Large intestine (tissue), 3 donors: ENCODE measurements around the gene FAM120C. TPM values are rescaled to one million over a fixed set of nuclear protein-coding genes. Genes with fewer than 3 reads are reported as not detected.

Experiments
- DNase-seq, 2 donors: peaks; one replicate each; pipeline versions ENCODE4 v3.0.0 to v3.0.0-alpha.2; 2013
- H3K27ac ChIP-seq: one replicate; pipeline ENCODE4 v1.5.1; 2013; ENCODE audit warnings: low read length
- H3K27me3 ChIP-seq: 2 replicates; pipeline ENCODE4 v1.6.1; 2013; ENCODE audit warnings: low read length; ENCODE audit not compliant: control insufficient read depth, insufficient read depth
- H3K36me3 ChIP-seq: 2 replicates; pipeline ENCODE4 v1.6.1; 2013; ENCODE audit warnings: low read length; ENCODE audit not compliant: control insufficient read depth, insufficient read depth
- H3K4me1 ChIP-seq: one replicate; pipeline ENCODE4 v1.6.1; 2013; ENCODE audit warnings: low read length; ENCODE audit not compliant: control insufficient read depth, insufficient read depth
- H3K4me3 ChIP-seq: one replicate; pipeline ENCODE4 v1.5.1; 2013; ENCODE audit warnings: low read length
- H3K9me3 ChIP-seq: one replicate; pipeline ENCODE4 v1.6.1; 2013; ENCODE audit warnings: mild to moderate bottlenecking, low read depth, low read length, moderate library complexity; ENCODE audit not compliant: control insufficient read depth
- WGBS: methylation state at CpG from one replicate; pipeline ENCODE4 v1.1.5; 2013; ENCODE audit warnings: low lambda C conversion rate; ENCODE audit not compliant: insufficient coverage; 5-methylcytosine and 5-hydroxymethylcytosine counted together
- polyA plus RNA-seq: library from polyadenylated mRNA; unstranded; fragments of 120-200 nt; gene quantifications from one replicate; pipeline ENCODE4 v1.2.1, GENCODE V29; 2013

FAM120C gene
- polyA plus RNA-seq, 1 donor = 6.3 TPM

DNA sequence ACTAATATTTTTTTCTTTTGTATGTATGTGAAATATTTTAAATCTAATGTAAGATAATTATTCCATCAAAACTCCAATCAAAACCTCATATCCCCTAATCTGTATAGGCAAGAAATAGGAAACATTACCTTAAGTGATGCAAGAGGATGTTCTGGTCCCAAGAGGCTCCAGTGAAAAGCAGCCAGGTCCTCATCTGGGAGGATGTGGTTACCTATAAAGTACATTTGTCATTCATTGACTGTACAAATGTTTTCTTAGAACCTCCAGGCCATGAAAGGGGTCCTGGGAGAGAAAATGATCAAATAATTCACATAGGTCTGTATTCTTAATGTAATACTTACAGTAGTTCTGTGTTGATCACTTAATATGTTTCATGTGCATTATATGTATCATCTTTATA lies 25.5 kb downstream of the FAM120C start:
- DNase-seq = no peak
- Histone ChIP-seq H3K9me3 (no peaks in the 10 kb centered on the region), H3K27ac (no peak overlapping the region), H3K27me3 (no peaks in the 10 kb centered on the region), H3K4me3 (no peak overlapping the region), H3K36me3 (no peaks in the 10 kb centered on the region), H3K4me1 (no peaks in the 10 kb centered on the region)

DNA sequence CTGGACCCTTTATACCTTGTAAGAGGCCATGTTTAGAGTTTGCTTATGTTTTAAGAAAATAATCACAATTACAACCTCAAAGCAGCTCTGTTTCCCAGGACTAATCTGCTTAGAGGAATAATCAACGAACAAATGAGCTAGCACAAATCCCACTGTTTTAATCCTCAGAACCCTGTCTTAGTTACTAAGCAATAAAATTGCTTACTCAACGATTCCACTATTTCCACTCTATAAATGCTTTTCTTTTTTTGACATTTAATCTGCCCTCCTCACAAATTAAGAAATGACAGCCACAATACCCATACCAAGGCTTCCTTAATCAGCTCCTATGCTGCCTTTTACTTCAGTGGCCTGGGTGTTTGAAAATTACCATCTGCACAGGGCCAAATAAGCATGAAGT lies 48.8 kb downstream of the FAM120C start:
- WGBS = 100% methylated on average over 1 of the region's 2 CpGs
- Histone ChIP-seq H3K27me3 (no peaks in the 10 kb centered on the region), H3K27ac (no peak overlapping the region), H3K4me3 (no peak overlapping the region), H3K9me3 (peaks cover 3% of the 10 kb centered on the region), H3K36me3 (no peaks in the 10 kb centered on the region), H3K4me1 (no peaks in the 10 kb centered on the region)
- no peak for DNase-seq

DNA sequence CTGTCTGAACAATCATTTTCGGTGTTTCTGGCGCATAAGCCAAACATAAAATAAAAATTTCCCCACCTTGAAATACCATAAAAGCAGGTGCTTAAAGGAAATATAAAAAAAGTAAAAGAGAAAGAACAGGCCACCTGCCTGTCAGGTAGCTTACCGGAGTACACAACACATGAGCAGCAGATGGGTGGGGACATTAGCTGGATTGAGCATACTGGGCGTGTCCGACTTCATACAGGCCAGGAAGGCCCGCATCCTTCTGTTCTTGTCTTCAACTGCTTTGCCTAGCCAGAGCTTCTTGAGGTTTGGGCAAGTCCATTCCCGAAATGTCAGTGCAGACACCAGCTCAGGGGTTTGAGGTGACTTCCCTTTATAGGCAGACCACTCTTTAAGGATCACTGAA lies 66.7 kb downstream of the FAM120C start:
- DNase-seq = no peak
- WGBS = no CpG with 5 or more reads among the region's 7 CpGs
- no peak overlapping the region for H3K27ac ChIP-seq
- no peaks in the 10 kb centered on the region for H3K9me3 ChIP-seq
- H3K4me3 ChIP-seq = no peak overlapping the region
- H3K36me3 ChIP-seq = no peaks in the 10 kb centered on the region
- no peaks in the 10 kb centered on the region for H3K4me1 ChIP-seq
- H3K27me3 ChIP-seq = no peaks in the 10 kb centered on the region

DNA sequence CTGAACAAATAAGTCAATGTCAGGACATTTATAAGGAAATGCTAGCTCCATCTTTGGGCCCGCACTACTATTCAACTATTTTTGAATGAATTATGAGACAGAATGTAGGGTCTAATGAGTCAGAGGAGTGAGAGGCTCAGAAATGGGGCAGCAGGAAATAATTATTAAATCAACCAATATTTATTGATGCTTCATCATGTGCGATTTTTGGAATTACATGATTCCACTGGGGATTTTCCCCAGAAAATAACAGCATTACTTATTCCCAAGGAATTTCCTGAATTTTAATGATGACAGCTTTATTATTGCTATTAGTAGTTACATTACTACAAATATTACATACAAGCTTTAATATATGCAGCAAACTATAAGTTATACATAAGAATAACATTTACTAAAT lies 89.5 kb downstream of the FAM120C start:
- H3K36me3 ChIP-seq = no peaks in the 10 kb centered on the region
- H3K9me3 ChIP-seq = no peaks in the 10 kb centered on the region
- no peak overlapping the region for H3K4me3 ChIP-seq
- H3K27me3 ChIP-seq = no peaks in the 10 kb centered on the region
- H3K27ac ChIP-seq = no peak overlapping the region
- DNase-seq = no peak
- no peaks in the 10 kb centered on the region for H3K4me1 ChIP-seq
- WGBS = no CpG with 5 or more reads among the region's 2 CpGs

DNA sequence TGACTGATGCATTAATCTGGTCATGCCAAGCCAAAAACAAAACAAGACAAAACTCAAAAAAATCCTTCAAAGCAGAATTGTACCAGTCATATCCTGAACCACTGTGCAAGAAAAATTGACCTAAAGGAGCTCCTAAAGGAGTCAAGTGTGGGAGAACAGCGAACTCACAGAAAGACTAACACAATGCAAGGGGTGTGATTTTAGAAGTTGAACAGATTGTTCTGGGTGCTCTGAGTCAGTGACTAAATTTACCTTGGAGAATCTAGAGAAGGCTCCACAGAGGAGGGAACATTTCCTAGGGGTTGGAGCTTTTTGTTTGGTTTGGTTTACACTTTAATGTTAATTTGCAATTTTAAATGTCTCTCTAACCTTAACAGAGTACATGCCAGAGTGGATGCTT lies 89.9 kb downstream of the FAM120C start:
- Histone ChIP-seq H3K9me3 (no peaks in the 10 kb centered on the region), H3K4me3 (no peak overlapping the region), H3K4me1 (no peaks in the 10 kb centered on the region), H3K27ac (no peak overlapping the region), H3K27me3 (no peaks in the 10 kb centered on the region), H3K36me3 (no peaks in the 10 kb centered on the region)
- no peak for DNase-seq
- no CpG with 5 or more reads among the region's 1 CpG for WGBS

DNA sequence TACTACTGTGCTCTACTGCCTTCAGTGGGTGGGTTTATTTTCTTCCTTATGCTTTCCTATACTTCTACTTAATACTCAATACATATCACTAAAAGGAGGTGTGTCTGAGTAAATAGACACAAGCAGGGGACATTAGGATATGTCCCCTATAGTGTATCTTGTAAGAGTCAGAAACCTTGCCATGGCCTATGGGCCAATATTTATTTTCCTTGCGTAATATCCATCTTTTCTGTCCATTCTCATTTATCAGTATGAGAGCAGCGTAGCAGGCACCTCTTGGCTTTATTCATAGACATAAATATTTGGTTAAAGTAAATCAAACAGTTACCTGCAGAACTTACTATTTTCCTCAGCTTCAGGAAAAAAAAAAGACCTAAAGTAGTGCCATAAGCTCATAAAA lies 92.2 kb downstream of the FAM120C start:
- H3K27ac ChIP-seq = no peak overlapping the region
- no CpG with 5 or more reads among the region's 2 CpGs for WGBS
- no peaks in the 10 kb centered on the region for H3K36me3 ChIP-seq
- no peaks in the 10 kb centered on the region for H3K4me1 ChIP-seq
- H3K9me3 ChIP-seq = no peaks in the 10 kb centered on the region
- DNase-seq = no peak
- H3K4me3 ChIP-seq = no peak overlapping the region
- H3K27me3 ChIP-seq = no peaks in the 10 kb centered on the region

DNA sequence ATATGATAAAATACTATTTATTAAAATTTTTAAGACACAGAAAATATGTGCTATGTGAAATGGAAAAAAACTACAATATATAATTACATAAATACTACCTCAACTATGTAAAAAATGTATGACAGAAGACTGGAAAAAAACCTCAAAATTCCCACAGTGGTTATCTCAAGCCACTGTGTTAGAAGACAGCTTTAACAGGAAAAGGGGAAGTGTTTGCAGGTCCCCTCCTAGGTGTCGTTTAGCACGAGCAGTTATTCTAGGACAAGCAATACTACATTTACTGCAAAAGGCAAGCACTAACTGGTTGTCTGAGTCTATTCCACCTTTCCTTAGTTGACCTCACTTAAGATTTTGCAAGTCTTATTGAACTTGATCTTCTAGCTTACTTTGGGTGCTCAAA lies 93.9 kb downstream of the FAM120C start:
- Histone ChIP-seq H3K4me1 (no peaks in the 10 kb centered on the region), H3K9me3 (no peaks in the 10 kb centered on the region), H3K4me3 (no peak overlapping the region), H3K27me3 (no peaks in the 10 kb centered on the region), H3K36me3 (no peaks in the 10 kb centered on the region), H3K27ac (no peak overlapping the region)
- no peak for DNase-seq
- no CpG with 5 or more reads among the region's 2 CpGs for WGBS

DNA sequence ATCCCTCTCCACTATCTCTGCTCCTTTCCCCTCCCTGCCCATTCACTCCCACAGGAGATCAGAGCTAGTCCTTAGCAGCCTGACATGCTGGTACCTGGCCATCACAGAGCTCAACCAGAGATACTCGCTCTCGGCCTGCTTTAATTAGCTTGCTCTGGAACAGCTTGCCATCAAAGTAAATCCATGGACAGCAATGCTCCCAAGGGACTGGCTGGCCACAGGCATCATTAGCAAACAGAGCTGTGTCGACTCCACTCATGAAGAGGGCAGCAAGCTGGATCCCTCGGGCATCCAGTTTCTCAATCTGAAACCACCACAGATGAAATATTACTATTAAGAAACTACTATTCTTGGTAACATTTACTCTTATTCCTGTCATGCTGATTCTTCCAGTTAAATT lies 95.4 kb downstream of the FAM120C start:
- H3K36me3 ChIP-seq = no peaks in the 10 kb centered on the region
- whole genome bisulfite sequencing = no CpG with 5 or more reads among the region's 4 CpGs
- no peaks in the 10 kb centered on the region for H3K9me3 ChIP-seq
- no peak for DNase-seq
- no peaks in the 10 kb centered on the region for H3K4me1 ChIP-seq
- H3K4me3 ChIP-seq = no peak overlapping the region
- H3K27me3 ChIP-seq = no peaks in the 10 kb centered on the region
- H3K27ac ChIP-seq = no peak overlapping the region

DNA sequence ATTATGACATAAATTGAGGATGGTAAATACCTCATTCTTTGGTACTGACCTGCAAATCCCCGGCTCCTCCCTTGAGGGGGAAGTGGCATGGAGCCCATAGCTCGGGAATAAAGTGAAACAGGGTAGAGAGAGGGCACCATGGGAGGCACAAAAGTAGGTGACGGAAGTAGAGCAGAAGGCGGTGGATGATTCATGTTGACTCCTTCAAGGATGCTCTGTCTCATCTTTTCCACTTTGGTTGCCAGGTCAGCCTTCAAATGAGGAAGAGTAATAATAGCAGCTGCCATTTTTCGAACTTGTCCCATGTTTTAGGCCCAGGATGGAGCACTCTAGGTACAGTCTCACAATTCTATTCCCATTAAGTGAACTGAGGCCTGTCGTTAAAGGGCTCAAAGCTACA lies 97.4 kb downstream of the FAM120C start:
- H3K4me3 ChIP-seq = no peak overlapping the region
- no CpG with 5 or more reads among the region's 6 CpGs for WGBS
- H3K4me1 ChIP-seq = no peaks in the 10 kb centered on the region
- H3K9me3 ChIP-seq = no peaks in the 10 kb centered on the region
- no peaks in the 10 kb centered on the region for H3K27me3 ChIP-seq
- H3K27ac ChIP-seq = no peak overlapping the region
- no peaks in the 10 kb centered on the region for H3K36me3 ChIP-seq
- no peak for DNase-seq

DNA sequence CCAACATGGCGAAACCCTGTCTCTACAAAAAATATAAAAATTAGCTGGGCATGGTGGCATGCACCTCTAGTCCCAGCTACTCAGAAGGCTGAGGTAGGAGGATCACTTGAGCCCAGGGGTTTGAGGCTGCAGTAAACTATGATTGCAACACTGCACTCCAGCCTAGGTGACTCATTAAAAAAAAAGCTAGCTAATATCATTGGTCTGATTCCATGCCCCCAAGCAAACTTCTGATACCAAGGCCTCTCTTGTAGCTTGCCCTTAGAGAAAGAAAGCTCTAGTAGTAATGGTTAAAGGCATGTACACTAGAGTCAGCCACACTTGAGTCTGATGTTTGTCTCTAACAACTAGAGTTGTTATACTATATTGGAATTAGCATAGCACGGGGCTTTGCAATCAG lies 106.2 kb downstream of the FAM120C start:
- Histone ChIP-seq H3K27ac (no peak overlapping the region), H3K4me1 (no peaks in the 10 kb centered on the region), H3K36me3 (no peaks in the 10 kb centered on the region), H3K27me3 (no peaks in the 10 kb centered on the region), H3K4me3 (no peak overlapping the region), H3K9me3 (no peaks in the 10 kb centered on the region)
- DNase-seq = no peak
- WGBS = no CpG with 5 or more reads among the region's 2 CpGs

DNA sequence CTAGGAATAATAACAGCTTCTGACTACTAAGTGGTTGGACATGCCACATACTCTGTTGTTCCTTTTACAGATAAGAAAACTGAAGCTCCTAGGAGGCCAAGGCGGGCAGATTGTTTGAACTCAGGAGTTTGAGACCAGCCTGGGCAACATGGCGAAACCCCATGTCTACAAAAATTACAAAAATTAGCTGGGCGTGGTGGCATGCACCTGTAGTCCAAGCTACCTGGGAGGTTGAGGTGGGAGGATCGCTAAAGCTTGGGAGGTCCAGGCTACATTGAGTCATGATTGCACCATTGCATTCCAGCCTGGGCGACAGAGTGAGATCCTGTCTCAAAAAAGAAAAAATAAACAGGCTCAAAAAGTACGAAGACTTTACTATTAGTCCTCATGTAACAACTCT lies 108.2 kb downstream of the FAM120C start:
- no peak for DNase-seq
- Histone ChIP-seq H3K4me3 (no peak overlapping the region), H3K9me3 (no peaks in the 10 kb centered on the region), H3K27me3 (no peaks in the 10 kb centered on the region), H3K4me1 (no peaks in the 10 kb centered on the region), H3K27ac (no peak overlapping the region), H3K36me3 (no peaks in the 10 kb centered on the region)
- WGBS = no CpG with 5 or more reads among the region's 6 CpGs
